NOMO-1 treated with DMSO at 0.1 percent for 48 hours (cell line): ENCODE data around the gene TEX54.
"Not testable (repeated sequence)": the region's sequence is repeated elsewhere in the genome, so short reads cannot be mapped to it uniquely, and the experiment has no call there.

Source experiments
- DNase-seq: peaks from one replicate; lab custom pipeline; 2025; ENCODE audit not compliant: unreplicated experiment; lab: John Stamatoyannopoulos, UW

TEX54 gene

GRCh38 chr11:62832336-62833234, at the start of gene TEX54:
Gene TEX54, minus strand, starts transcription at chr11:62832841.
- no peak for DNase-seq

GRCh38 chr11:62882431-62882749, 49.7 kb upstream of the TEX54 start:
- no peak for DNase-seq

GRCh38 chr11:62881579-62882430, 49.2 kb upstream of the TEX54 start:
- peak; percentile 96 for DNase-seq

- DNase-seq, result peak; percentile 89
These were observed 48.4 kb upstream of the TEX54 start, which contains the start of gene SLC3A2 for GRCh38 chr11:62880803-62881578. Gene SLC3A2, plus strand, starts transcription at chr11:62880896. Its CDS starts 128 bp downstream, at chr11:62881024.

GRCh38 chr11:62880231-62880802, 47.7 kb upstream of the TEX54 start:
- peak; percentile 34 for DNase-seq

- no peak for DNase-seq
These were observed 46.8 kb upstream of the TEX54 start for GRCh38 chr11:62879235-62879978.

GRCh38 chr11:62876712-62877111, 44.1 kb upstream of the TEX54 start:
- DNase-seq, result no peak

- DNase-seq, result no peak
These were observed 43.2 kb upstream of the TEX54 start for GRCh38 chr11:62875698-62876478.

- no peak for DNase-seq
These were observed 42.2 kb upstream of the TEX54 start for GRCh38 chr11:62874851-62875250.

GRCh38 chr11:62865635-62866034, 33.0 kb upstream of the TEX54 start:
- no peak for DNase-seq

- no peak for DNase-seq
These were observed 31.2 kb upstream of the TEX54 start for GRCh38 chr11:62863687-62864335.

- DNase-seq, result not testable (repeated sequence)
These were observed 29.0 kb upstream of the TEX54 start for GRCh38 chr11:62861564-62862192.

GRCh38 chr11:62860835-62861563, 28.4 kb upstream of the TEX54 start:
- no peak for DNase-seq

- not testable (repeated sequence) for DNase-seq
These were observed 26.7 kb upstream of the TEX54 start for GRCh38 chr11:62859281-62859703.

- no peak for DNase-seq
These were observed 25.6 kb upstream of the TEX54 start for GRCh38 chr11:62858201-62858600.

GRCh38 chr11:62857541-62857982, 24.9 kb upstream of the TEX54 start:
- DNase-seq, result no peak

GRCh38 chr11:62856333-62856895, 23.8 kb upstream of the TEX54 start:
- no peak for DNase-seq
